Stimulated activated CD4-positive, alpha-beta T cell treated with anti-CD3 and anti-CD28 coated beads, Interleukin-4, amount 100 ng/mL, for 24 hours (primary cell): ENCODE data around the gene IKZF2.

Source experiments
- DNase-seq: peaks from one replicate; pipeline ENCODE4 v3.0.0-alpha.2; 2020

Gene IKZF2

GRCh38 chr2:213098612-213099011 is 52.8 kb downstream of the IKZF2 start:
- no peak for DNase-seq

GRCh38 chr2:213091765-213092164 is 59.6 kb downstream of the IKZF2 start:
- no peak for DNase-seq

GRCh38 chr2:213090772-213091171 is 60.6 kb downstream of the IKZF2 start:
- DNase-seq, result no peak

- DNase-seq, result no peak
Observed at GRCh38 chr2:213089438-213089837, 62.0 kb downstream of the IKZF2 start.

- no peak for DNase-seq
Observed at GRCh38 chr2:213087040-213087439, 64.4 kb downstream of the IKZF2 start.

GRCh38 chr2:213086571-213086970 is 64.8 kb downstream of the IKZF2 start:
- no peak for DNase-seq

GRCh38 chr2:213086050-213086449 is 65.4 kb downstream of the IKZF2 start:
- no peak for DNase-seq

GRCh38 chr2:213085538-213085937 is 65.9 kb downstream of the IKZF2 start:
- no peak for DNase-seq

- DNase-seq, result no peak
Observed at GRCh38 chr2:213084261-213084660, 67.2 kb downstream of the IKZF2 start.

- no peak for DNase-seq
Observed at GRCh38 chr2:213080969-213081617, 70.3 kb downstream of the IKZF2 start.

- DNase-seq, result no peak
Observed at GRCh38 chr2:213079756-213080155, 71.7 kb downstream of the IKZF2 start.

GRCh38 chr2:213078686-213079085 is 72.7 kb downstream of the IKZF2 start:
- DNase-seq, result no peak

- DNase-seq, result no peak
Observed at GRCh38 chr2:213069531-213069930, 81.9 kb downstream of the IKZF2 start.

GRCh38 chr2:213068676-213069359 is 82.6 kb downstream of the IKZF2 start:
- no peak for DNase-seq

- no peak for DNase-seq
Observed at GRCh38 chr2:213067888-213068287, 83.5 kb downstream of the IKZF2 start.

GRCh38 chr2:213066443-213066743 is 85.0 kb downstream of the IKZF2 start:
- DNase-seq, result no peak

- no peak for DNase-seq
Observed at GRCh38 chr2:213065583-213066442, 85.6 kb downstream of the IKZF2 start.

- no peak for DNase-seq
Observed at GRCh38 chr2:213064099-213064498, 87.3 kb downstream of the IKZF2 start.

- no peak for DNase-seq
Observed at GRCh38 chr2:213057977-213058376, 93.4 kb downstream of the IKZF2 start.

- no peak for DNase-seq
Observed at GRCh38 chr2:213046431-213046830, 105.0 kb downstream of the IKZF2 start.

- no peak for DNase-seq
Observed at GRCh38 chr2:213043566-213043965, 107.8 kb downstream of the IKZF2 start.

GRCh38 chr2:213042262-213042661 is 109.2 kb downstream of the IKZF2 start:
- no peak for DNase-seq

GRCh38 chr2:213036836-213037235 is 114.6 kb downstream of the IKZF2 start:
- no peak for DNase-seq

GRCh38 chr2:213034585-213034984 is 116.8 kb downstream of the IKZF2 start:
- no peak for DNase-seq
